HEK293 (cell line): ENCODE data around the gene PACS1.

Source experiments
- SP7 ChIP-seq: fragments of 450-650 bp; formaldehyde crosslinking; IDR thresholded peaks from 2 replicates; pipeline ENCODE4 v1.5.1; 2016; ENCODE audit warnings: missing biosample characterization, missing genetic modification characterization
- ZNF155 ChIP-seq: fragments of 450-650 bp; formaldehyde crosslinking; IDR thresholded peaks from 2 replicates; pipeline ENCODE4 v1.5.1; 2016; ENCODE audit warnings: missing biosample characterization, missing genetic modification characterization
- ZNF175 ChIP-seq: fragments of 450-650 bp; formaldehyde crosslinking; IDR thresholded peaks from 2 replicates; pipeline ENCODE4 v1.5.1; 2016; ENCODE audit warnings: missing biosample characterization, missing genetic modification characterization
- ZNF202 ChIP-seq: fragments of 450-650 bp; formaldehyde crosslinking; IDR thresholded peaks from 2 replicates; pipeline ENCODE4 v1.5.1; 2016; ENCODE audit warnings: missing biosample characterization, missing genetic modification characterization, borderline replicate concordance
- ZNF221 ChIP-seq: fragments of 450-650 bp; formaldehyde crosslinking; IDR thresholded peaks from 2 replicates; pipeline ENCODE4 v1.5.1; 2017; ENCODE audit warnings: missing biosample characterization, missing genetic modification characterization, borderline replicate concordance
- ZNF324 ChIP-seq: fragments of 450-650 bp; formaldehyde crosslinking; IDR thresholded peaks from 2 replicates; pipeline ENCODE4 v1.5.1; 2016; ENCODE audit warnings: missing biosample characterization, missing genetic modification characterization
- ZNF335 ChIP-seq: fragments of 450-650 bp; formaldehyde crosslinking; conservative IDR thresholded peaks from 2 replicates; pipeline ENCODE4 v1.5.1; 2016; ENCODE audit warnings: missing biosample characterization, missing genetic modification characterization
- ZNF394 ChIP-seq: fragments of 450-650 bp; formaldehyde crosslinking; IDR thresholded peaks from 2 replicates; pipeline ENCODE4 v1.5.1; 2016; ENCODE audit warnings: missing biosample characterization, missing genetic modification characterization, mild to moderate bottlenecking, moderate library complexity, borderline replicate concordance
- ZNF426 ChIP-seq: fragments of 450-650 bp; formaldehyde crosslinking; IDR thresholded peaks from 2 replicates; pipeline ENCODE4 v1.5.1; 2017; ENCODE audit warnings: missing biosample characterization, missing genetic modification characterization, mild to moderate bottlenecking, inconsistent platforms, moderate library complexity
- ZNF548 ChIP-seq: fragments of 450-650 bp; formaldehyde crosslinking; IDR thresholded peaks from 2 replicates; pipeline ENCODE4 v1.5.1; 2016; ENCODE audit warnings: missing biosample characterization, missing genetic modification characterization
- ZNF664 ChIP-seq: fragments of 450-650 bp; formaldehyde crosslinking; IDR thresholded peaks from 2 replicates; pipeline ENCODE4 v1.5.1; 2016; ENCODE audit warnings: missing biosample characterization, missing genetic modification characterization
- TF ChIP-seq, protein P1 (sequence below): fragments of 450-650 bp; formaldehyde crosslinking; IDR thresholded peaks from 2 replicates; pipeline ENCODE4 v1.5.1; 2016; ENCODE audit warnings: missing biosample characterization, missing genetic modification characterization
- TF ChIP-seq, protein P2 (sequence below): fragments of 450-650 bp; formaldehyde crosslinking; IDR thresholded peaks from 2 replicates; pipeline ENCODE4 v1.5.1; 2016; ENCODE audit warnings: missing biosample characterization, missing genetic modification characterization
- TF ChIP-seq, protein P3 (sequence below): fragments of 450-650 bp; formaldehyde crosslinking; IDR thresholded peaks from 2 replicates; pipeline ENCODE4 v1.5.1; 2016; ENCODE audit warnings: missing biosample characterization, missing genetic modification characterization

DNA sequence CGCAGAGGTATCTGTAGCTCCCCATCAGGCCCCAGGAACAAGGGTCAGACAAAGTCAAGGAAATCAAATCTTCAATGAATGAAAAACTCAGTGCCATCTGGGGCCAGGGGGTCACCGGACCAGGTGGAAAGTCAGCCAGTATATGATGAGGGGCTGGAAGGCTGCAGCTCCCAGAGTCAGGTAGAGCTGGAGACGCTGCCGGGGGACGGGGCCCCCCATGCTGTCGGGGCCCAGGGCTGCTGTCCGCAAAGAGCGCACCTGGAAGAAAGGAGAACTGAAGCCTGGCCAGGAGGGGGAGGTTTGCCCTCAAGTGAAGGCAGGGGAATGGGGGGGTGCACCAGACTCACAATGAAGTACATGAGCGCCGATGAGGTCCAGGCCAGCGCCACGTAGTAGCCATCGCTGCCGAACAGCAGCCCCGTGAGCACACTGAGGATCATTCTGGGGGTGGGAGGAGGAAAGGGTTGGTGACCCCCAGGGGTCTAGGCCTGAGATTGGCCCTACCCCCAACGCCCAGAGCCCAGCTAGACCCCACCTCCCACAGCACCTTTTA lies 214.5 kb downstream of the PACS1 start:
- TF ChIP-seq ZNF175 (tag by site-specific recombination) (no peak), ZNF426 (tag by site-specific recombination) (no peak), SP7 (no peak), ZNF155 (tag by site-specific recombination) (no peak), ZNF394 (tag by site-specific recombination) (no peak), ZNF664 (tag by site-specific recombination) (no peak), ZNF335 (tag by site-specific recombination) (no peak), ZNF324 (tag by site-specific recombination) (no peak), ZNF202 (tag by site-specific recombination) (no peak), ZNF548 (tag by site-specific recombination) (no peak), ZNF221 (no peak)
- TF ChIP-seq, protein P1, sequence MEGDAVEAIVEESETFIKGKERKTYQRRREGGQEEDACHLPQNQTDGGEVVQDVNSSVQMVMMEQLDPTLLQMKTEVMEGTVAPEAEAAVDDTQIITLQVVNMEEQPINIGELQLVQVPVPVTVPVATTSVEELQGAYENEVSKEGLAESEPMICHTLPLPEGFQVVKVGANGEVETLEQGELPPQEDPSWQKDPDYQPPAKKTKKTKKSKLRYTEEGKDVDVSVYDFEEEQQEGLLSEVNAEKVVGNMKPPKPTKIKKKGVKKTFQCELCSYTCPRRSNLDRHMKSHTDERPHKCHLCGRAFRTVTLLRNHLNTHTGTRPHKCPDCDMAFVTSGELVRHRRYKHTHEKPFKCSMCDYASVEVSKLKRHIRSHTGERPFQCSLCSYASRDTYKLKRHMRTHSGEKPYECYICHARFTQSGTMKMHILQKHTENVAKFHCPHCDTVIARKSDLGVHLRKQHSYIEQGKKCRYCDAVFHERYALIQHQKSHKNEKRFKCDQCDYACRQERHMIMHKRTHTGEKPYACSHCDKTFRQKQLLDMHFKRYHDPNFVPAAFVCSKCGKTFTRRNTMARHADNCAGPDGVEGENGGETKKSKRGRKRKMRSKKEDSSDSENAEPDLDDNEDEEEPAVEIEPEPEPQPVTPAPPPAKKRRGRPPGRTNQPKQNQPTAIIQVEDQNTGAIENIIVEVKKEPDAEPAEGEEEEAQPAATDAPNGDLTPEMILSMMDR (tag by site-specific recombination): no peak
- TF ChIP-seq, protein P2, sequence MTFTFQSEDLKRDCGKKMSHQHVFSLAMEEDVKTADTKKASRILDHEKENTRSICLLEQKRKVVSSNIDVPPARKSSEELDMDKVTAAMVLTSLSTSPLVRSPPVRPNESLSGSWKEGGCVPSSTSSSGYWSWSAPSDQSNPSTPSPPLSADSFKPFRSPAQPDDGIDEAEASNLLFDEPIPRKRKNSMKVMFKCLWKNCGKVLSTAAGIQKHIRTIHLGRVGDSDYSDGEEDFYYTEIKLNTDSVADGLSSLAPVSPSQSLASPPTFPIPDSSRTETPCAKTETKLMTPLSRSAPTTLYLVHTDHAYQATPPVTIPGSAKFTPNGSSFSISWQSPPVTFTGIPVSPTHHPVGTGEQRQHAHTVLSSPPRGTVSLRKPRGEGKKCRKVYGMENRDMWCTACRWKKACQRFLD (tag by site-specific recombination): no peak
- TF ChIP-seq, protein P3, sequence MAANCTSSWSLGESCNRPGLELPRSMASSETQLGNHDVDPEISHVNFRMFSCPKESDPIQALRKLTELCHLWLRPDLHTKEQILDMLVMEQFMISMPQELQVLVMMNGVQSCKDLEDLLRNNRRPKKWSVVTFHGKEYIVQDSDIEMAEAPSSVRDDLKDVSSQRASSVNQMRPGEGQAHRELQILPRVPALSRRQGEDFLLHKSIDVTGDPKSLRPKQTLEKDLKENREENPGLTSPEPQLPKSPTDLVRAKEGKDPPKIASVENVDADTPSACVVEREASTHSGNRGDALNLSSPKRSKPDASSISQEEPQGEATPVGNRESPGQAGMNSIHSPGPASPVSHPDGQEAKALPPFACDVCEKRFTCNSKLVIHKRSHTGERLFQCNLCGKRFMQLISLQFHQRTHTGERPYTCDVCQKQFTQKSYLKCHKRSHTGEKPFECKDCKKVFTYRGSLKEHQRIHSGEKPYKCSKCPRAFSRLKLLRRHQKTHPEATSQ (tag by site-specific recombination): no peak
